ENCODE results near the gene EFCAB13.

- TF ChIP-seq CTCF (IDR thresholded peaks at IDR 0.05) (no peak), POLR2A (IDR thresholded peaks at IDR 0.05) (no peak)
These were observed 77.3 kb downstream of the EFCAB13 start for GRCh38 chr17:47401100-47401499.

Data from adrenal gland (tissue), 5 donors.